HEK293 (cell line): ENCODE measurements around the gene DCUN1D4.

Experiments used
- REPIN1 ChIP-seq: fragments of 450-650 bp; formaldehyde crosslinking; IDR thresholded peaks from 2 replicates; pipeline ENCODE4 v1.5.1; 2017; ENCODE audit warnings: missing biosample characterization, missing genetic modification characterization, low read depth
- ZNF292 ChIP-seq: fragments of 450-650 bp; formaldehyde crosslinking; IDR thresholded peaks from 2 replicates; pipeline ENCODE4 v1.5.1; 2016; ENCODE audit warnings: low read depth, missing biosample characterization, missing genetic modification characterization, borderline replicate concordance
- ZNF510 ChIP-seq: fragments of 450-650 bp; formaldehyde crosslinking; IDR thresholded peaks from 2 replicates; pipeline ENCODE4 v1.5.1; 2018; ENCODE audit warnings: mild to moderate bottlenecking, missing genetic modification characterization, missing biosample characterization; ENCODE audit not compliant: insufficient replicate concordance
- TF ChIP-seq, protein P1 (sequence below): fragments of 450-650 bp; formaldehyde crosslinking; IDR thresholded peaks from 2 replicates; pipeline ENCODE4 v1.5.1; 2016; ENCODE audit warnings: missing biosample characterization, missing genetic modification characterization
- TF ChIP-seq, protein P2 (sequence below): fragments of 450-650 bp; formaldehyde crosslinking; IDR thresholded peaks from 2 replicates; pipeline ENCODE4 v1.5.1; 2016; ENCODE audit warnings: missing biosample characterization, missing genetic modification characterization
- TF ChIP-seq, protein P3 (sequence below): fragments of 450-650 bp; formaldehyde crosslinking; IDR thresholded peaks from 2 replicates; pipeline ENCODE4 v1.5.1; 2016; ENCODE audit warnings: missing biosample characterization, missing genetic modification characterization
- TF ChIP-seq, protein P4 (sequence below): sonication (generic); formaldehyde crosslinking; IDR thresholded peaks from 2 replicates; pipeline ENCODE4 v1.8.1; 2022; ENCODE audit warnings: mild to moderate bottlenecking, moderate library complexity, missing genetic modification reagents
- TF ChIP-seq, protein P5 (sequence below): fragments of 450-650 bp; formaldehyde crosslinking; IDR thresholded peaks from 2 replicates; pipeline ENCODE4 v1.5.1; 2017; ENCODE audit warnings: missing biosample characterization, missing genetic modification characterization
- TF ChIP-seq, protein P6 (sequence below): fragments of 450-650 bp; formaldehyde crosslinking; IDR thresholded peaks from 2 replicates; pipeline ENCODE4 v1.5.1; 2016; ENCODE audit warnings: missing biosample characterization, missing genetic modification characterization

DNA sequence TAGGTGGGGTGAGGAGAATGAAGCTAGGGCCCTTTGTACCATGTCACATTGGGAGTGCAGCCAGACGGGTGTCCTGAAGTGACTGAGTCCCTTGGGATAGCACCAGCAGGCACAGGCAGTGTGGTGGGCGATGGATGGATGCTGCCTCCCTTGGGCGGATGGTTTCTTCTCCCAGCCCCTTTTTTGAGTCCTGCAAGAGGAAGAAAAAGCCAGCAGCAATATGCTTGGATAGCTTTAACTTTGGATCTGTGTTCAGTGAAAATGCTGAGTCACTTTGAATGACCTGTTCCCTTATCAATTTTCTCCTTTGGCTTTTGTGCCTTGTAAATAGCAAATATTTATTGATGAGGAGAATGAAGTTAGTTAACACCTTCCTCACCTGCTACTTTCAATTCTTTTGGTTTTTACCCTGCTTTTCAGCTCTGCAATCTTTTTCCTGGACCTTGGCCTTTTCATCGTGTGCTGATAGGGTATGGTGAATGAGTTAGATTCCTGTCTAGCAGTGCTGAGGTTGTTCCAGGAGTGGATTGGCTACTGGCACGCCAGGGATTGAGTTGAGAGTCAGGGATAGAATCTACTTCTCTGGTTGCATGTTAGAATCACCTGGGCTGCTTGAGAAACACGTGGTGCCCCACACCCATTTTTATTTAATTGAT, 10.2 kb downstream of the DCUN1D4 start:
- TF ChIP-seq, protein P1, sequence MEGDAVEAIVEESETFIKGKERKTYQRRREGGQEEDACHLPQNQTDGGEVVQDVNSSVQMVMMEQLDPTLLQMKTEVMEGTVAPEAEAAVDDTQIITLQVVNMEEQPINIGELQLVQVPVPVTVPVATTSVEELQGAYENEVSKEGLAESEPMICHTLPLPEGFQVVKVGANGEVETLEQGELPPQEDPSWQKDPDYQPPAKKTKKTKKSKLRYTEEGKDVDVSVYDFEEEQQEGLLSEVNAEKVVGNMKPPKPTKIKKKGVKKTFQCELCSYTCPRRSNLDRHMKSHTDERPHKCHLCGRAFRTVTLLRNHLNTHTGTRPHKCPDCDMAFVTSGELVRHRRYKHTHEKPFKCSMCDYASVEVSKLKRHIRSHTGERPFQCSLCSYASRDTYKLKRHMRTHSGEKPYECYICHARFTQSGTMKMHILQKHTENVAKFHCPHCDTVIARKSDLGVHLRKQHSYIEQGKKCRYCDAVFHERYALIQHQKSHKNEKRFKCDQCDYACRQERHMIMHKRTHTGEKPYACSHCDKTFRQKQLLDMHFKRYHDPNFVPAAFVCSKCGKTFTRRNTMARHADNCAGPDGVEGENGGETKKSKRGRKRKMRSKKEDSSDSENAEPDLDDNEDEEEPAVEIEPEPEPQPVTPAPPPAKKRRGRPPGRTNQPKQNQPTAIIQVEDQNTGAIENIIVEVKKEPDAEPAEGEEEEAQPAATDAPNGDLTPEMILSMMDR (tag by site-specific recombination), result no peak
- TF ChIP-seq ZNF292 (tag by site-specific recombination), result no peak
- TF ChIP-seq REPIN1 (tag by site-specific recombination), result no peak
- TF ChIP-seq, protein P2, sequence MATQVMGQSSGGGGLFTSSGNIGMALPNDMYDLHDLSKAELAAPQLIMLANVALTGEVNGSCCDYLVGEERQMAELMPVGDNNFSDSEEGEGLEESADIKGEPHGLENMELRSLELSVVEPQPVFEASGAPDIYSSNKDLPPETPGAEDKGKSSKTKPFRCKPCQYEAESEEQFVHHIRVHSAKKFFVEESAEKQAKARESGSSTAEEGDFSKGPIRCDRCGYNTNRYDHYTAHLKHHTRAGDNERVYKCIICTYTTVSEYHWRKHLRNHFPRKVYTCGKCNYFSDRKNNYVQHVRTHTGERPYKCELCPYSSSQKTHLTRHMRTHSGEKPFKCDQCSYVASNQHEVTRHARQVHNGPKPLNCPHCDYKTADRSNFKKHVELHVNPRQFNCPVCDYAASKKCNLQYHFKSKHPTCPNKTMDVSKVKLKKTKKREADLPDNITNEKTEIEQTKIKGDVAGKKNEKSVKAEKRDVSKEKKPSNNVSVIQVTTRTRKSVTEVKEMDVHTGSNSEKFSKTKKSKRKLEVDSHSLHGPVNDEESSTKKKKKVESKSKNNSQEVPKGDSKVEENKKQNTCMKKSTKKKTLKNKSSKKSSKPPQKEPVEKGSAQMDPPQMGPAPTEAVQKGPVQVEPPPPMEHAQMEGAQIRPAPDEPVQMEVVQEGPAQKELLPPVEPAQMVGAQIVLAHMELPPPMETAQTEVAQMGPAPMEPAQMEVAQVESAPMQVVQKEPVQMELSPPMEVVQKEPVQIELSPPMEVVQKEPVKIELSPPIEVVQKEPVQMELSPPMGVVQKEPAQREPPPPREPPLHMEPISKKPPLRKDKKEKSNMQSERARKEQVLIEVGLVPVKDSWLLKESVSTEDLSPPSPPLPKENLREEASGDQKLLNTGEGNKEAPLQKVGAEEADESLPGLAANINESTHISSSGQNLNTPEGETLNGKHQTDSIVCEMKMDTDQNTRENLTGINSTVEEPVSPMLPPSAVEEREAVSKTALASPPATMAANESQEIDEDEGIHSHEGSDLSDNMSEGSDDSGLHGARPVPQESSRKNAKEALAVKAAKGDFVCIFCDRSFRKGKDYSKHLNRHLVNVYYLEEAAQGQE, result no peak
- TF ChIP-seq, protein P3, sequence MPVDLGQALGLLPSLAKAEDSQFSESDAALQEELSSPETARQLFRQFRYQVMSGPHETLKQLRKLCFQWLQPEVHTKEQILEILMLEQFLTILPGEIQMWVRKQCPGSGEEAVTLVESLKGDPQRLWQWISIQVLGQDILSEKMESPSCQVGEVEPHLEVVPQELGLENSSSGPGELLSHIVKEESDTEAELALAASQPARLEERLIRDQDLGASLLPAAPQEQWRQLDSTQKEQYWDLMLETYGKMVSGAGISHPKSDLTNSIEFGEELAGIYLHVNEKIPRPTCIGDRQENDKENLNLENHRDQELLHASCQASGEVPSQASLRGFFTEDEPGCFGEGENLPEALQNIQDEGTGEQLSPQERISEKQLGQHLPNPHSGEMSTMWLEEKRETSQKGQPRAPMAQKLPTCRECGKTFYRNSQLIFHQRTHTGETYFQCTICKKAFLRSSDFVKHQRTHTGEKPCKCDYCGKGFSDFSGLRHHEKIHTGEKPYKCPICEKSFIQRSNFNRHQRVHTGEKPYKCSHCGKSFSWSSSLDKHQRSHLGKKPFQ (tag by site-specific recombination), result no peak
- TF ChIP-seq, protein P4, sequence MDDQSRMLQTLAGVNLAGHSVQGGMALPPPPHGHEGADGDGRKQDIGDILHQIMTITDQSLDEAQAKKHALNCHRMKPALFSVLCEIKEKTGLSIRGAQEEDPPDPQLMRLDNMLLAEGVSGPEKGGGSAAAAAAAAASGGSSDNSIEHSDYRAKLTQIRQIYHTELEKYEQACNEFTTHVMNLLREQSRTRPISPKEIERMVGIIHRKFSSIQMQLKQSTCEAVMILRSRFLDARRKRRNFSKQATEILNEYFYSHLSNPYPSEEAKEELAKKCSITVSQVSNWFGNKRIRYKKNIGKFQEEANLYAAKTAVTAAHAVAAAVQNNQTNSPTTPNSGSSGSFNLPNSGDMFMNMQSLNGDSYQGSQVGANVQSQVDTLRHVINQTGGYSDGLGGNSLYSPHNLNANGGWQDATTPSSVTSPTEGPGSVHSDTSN (CRISPR knock-in tag), result no peak
- TF ChIP-seq, protein P5, sequence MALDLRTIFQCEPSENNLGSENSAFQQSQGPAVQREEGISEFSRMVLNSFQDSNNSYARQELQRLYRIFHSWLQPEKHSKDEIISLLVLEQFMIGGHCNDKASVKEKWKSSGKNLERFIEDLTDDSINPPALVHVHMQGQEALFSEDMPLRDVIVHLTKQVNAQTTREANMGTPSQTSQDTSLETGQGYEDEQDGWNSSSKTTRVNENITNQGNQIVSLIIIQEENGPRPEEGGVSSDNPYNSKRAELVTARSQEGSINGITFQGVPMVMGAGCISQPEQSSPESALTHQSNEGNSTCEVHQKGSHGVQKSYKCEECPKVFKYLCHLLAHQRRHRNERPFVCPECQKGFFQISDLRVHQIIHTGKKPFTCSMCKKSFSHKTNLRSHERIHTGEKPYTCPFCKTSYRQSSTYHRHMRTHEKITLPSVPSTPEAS (tag by site-specific recombination), result no peak
- TF ChIP-seq, protein P6, sequence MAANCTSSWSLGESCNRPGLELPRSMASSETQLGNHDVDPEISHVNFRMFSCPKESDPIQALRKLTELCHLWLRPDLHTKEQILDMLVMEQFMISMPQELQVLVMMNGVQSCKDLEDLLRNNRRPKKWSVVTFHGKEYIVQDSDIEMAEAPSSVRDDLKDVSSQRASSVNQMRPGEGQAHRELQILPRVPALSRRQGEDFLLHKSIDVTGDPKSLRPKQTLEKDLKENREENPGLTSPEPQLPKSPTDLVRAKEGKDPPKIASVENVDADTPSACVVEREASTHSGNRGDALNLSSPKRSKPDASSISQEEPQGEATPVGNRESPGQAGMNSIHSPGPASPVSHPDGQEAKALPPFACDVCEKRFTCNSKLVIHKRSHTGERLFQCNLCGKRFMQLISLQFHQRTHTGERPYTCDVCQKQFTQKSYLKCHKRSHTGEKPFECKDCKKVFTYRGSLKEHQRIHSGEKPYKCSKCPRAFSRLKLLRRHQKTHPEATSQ (tag by site-specific recombination), result no peak
- no peak for TF ChIP-seq ZNF510
